SU-DHL-6 (cell line): Measurements from ENCODE around the gene CREG1.

Experiments used
- H2AFZ ChIP-seq: fragments of 200-600 bp; sonication (generic); 2 replicates; pipeline ENCODE4 v1.6.1; 2014; ENCODE audit warnings: low read depth, mild to moderate bottlenecking, moderate library complexity, mixed read lengths, antibody characterized with exemption, low read length; ENCODE audit not compliant: severe bottlenecking
- H3F3A ChIP-seq: fragments of 200-600 bp; shearing (Covaris generic); 2 replicates; pipeline ENCODE4 v1.6.0; 2016; ENCODE audit warnings: antibody characterized with exemption, mild to moderate bottlenecking; ENCODE audit not compliant: insufficient read depth
- H3K27ac ChIP-seq: fragments of 200-600 bp; sonication (generic); 2 replicates; pipeline ENCODE4 v1.5.1; 2016; ENCODE audit warnings: low read depth, mild to moderate bottlenecking, low read length, moderate library complexity, mixed read lengths
- H3K27me3 ChIP-seq: fragments of 200-600 bp; sonication (generic), shearing (Covaris generic); 2 replicates; pipeline ENCODE4 v1.6.0; 2014; ENCODE audit warnings: mild to moderate bottlenecking, low read length
- H3K36me3 ChIP-seq: fragments of 200-600 bp; sonication (generic); 2 replicates; pipeline ENCODE4 v1.6.1; 2014; ENCODE audit warnings: mild to moderate bottlenecking, low read length, mixed read lengths
- H3K4me2 ChIP-seq: fragments of 300-600, 200-600 bp; shearing (Covaris generic), sonication (generic); 2 replicates; pipeline ENCODE4 v1.6.0; 2014; ENCODE audit warnings: low read length, low read depth, mild to moderate bottlenecking; ENCODE audit not compliant: poor library complexity, severe bottlenecking
- H3K4me3 ChIP-seq: fragments of 200-600 bp; sonication (generic); 2 replicates; pipeline ENCODE4 v1.5.1; 2014; ENCODE audit warnings: antibody characterized with exemption, low read length, mild to moderate bottlenecking, mixed read lengths; ENCODE audit not compliant: insufficient read depth, poor library complexity, severe bottlenecking
- H3K79me2 ChIP-seq: fragments of 200-600 bp; sonication (generic); 2 replicates; pipeline ENCODE4 v1.6.1; 2014; ENCODE audit warnings: mild to moderate bottlenecking, low read length, moderate library complexity; ENCODE audit not compliant: insufficient read depth
- H3K9ac ChIP-seq: fragments of 200-600 bp; sonication (generic); 2 replicates; pipeline ENCODE4 v1.7.0; 2014; ENCODE audit warnings: mild to moderate bottlenecking, low read length
- H3K9me2 ChIP-seq: fragments of 200-600 bp; sonication (generic); replicated peaks from 2 replicates; pipeline ENCODE4 v1.6.1; 2014; ENCODE audit warnings: low read length; ENCODE audit not compliant: insufficient read depth
- H3K9me3 ChIP-seq: fragments of 200-600 bp; sonication (generic); 2 replicates; pipeline ENCODE4 v1.6.1; 2014; ENCODE audit warnings: low read length, mixed read lengths; ENCODE audit not compliant: insufficient read depth
- H4K20me1 ChIP-seq: fragments of 200-600 bp; sonication (generic); 2 replicates; pipeline ENCODE4 v1.6.1; 2014; ENCODE audit warnings: low read depth, mild to moderate bottlenecking, antibody characterized with exemption, low read length, moderate library complexity, mixed read lengths
- EZH2phosphoT487 ChIP-seq: fragments of 200-600 bp; sonication (generic), shearing (Covaris generic); conservative IDR thresholded peaks from 2 replicates; pipeline ENCODE4 v1.6.1; 2018; ENCODE audit warnings: mild to moderate bottlenecking, antibody characterized with exemption, low read length, moderate library complexity, mixed read lengths
- TF ChIP-seq, protein P1 (sequence below): fragments of 200-600 bp; sonication (generic); IDR thresholded peaks from one replicate; pipeline ENCODE4 v1.5.1; 2017; ENCODE audit warnings: antibody characterized with exemption, mild to moderate bottlenecking, low read length, moderate library complexity; ENCODE audit not compliant: insufficient read depth, poor library complexity, severe bottlenecking

Gene CREG1

GRCh38 chr1:167546935-167547334, 6.6 kb downstream of the CREG1 start:
- no peaks in the 10 kb centered on the region for H4K20me1 ChIP-seq
- no peak for TF ChIP-seq EZH2phosphoT487
- TF ChIP-seq, protein P1, sequence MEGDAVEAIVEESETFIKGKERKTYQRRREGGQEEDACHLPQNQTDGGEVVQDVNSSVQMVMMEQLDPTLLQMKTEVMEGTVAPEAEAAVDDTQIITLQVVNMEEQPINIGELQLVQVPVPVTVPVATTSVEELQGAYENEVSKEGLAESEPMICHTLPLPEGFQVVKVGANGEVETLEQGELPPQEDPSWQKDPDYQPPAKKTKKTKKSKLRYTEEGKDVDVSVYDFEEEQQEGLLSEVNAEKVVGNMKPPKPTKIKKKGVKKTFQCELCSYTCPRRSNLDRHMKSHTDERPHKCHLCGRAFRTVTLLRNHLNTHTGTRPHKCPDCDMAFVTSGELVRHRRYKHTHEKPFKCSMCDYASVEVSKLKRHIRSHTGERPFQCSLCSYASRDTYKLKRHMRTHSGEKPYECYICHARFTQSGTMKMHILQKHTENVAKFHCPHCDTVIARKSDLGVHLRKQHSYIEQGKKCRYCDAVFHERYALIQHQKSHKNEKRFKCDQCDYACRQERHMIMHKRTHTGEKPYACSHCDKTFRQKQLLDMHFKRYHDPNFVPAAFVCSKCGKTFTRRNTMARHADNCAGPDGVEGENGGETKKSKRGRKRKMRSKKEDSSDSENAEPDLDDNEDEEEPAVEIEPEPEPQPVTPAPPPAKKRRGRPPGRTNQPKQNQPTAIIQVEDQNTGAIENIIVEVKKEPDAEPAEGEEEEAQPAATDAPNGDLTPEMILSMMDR = no peak
- H3F3A ChIP-seq = no peaks in the 10 kb centered on the region
- H3K79me2 ChIP-seq = no peaks in the 10 kb centered on the region
- no peaks in the 10 kb centered on the region for H3K27me3 ChIP-seq
- H3K4me3 ChIP-seq = no peak overlapping the region
- no peaks in the 10 kb centered on the region for H3K9me2 ChIP-seq
- H2AFZ ChIP-seq = no peak overlapping the region
- H3K36me3 ChIP-seq = no peaks in the 10 kb centered on the region
- H3K9me3 ChIP-seq = no peaks in the 10 kb centered on the region
- H3K27ac ChIP-seq = no peak overlapping the region
- H3K4me2 ChIP-seq = no peak overlapping the region
- no peak overlapping the region for H3K9ac ChIP-seq

DNA sequence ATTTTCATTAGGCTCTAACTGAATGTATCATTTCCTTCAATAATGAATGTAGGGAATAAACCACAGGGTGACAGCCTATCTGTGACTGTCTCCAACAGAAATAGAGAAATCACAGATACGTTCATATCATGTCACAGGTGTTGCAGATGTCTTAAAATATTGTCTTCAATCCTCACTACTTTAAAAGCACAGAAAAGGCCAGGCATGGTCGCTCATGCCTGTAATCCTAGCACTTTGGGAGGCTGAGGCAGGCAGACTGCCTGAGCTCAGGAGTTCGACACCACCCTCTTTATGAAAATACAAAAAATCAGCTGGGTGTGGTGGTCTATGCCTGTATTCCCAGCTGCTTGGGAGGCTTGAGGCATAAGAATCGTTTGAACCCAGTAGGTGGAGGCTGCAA, 8.2 kb downstream of the CREG1 start:
- no peaks in the 10 kb centered on the region for H3F3A ChIP-seq
- no peaks in the 10 kb centered on the region for H3K27me3 ChIP-seq
- H3K27ac ChIP-seq = no peak overlapping the region
- H3K9ac ChIP-seq = no peak overlapping the region
- no peaks in the 10 kb centered on the region for H3K36me3 ChIP-seq
- H3K79me2 ChIP-seq = no peaks in the 10 kb centered on the region
- H4K20me1 ChIP-seq = no peaks in the 10 kb centered on the region
- TF ChIP-seq EZH2phosphoT487 = no peak
- TF ChIP-seq, protein P1 = no peak
- H3K4me2 ChIP-seq = no peak overlapping the region
- no peaks in the 10 kb centered on the region for H3K9me2 ChIP-seq
- no peaks in the 10 kb centered on the region for H3K9me3 ChIP-seq
- H2AFZ ChIP-seq = no peak overlapping the region
- no peak overlapping the region for H3K4me3 ChIP-seq

DNA sequence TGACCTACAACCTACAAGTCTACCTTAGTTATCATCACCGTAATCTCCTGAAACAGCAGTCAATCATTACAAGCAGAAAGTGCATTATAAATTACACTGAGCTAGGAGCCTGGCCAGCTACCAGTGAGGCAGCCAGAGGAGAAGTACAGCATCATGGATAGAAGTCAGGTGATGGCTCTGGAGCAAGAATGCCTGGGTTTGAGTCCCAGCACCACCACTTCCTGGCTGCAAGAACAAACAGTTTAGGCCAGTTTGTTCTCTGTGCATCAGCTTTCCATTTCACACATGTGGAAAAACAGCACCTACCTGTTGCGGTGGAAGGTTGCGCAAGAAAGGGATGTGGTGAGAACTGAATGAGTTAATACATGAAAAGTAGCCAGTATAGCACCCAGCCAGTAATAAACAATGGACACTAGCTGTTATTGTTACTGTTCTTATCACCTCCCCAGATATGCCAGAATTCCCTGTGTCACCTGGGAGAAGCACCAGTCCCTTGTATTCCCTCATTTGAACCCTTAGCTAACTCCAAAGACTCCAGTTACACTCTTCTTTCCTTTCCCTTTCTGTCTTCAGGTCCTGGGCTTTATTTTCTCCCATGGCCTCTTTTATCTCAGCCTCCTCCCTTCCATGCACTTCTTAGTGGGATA, 9.0 kb downstream of the CREG1 start:
- H3K36me3 ChIP-seq = no peaks in the 10 kb centered on the region

More for the DNA sequence above, 9.0 kb downstream of the CREG1 start:
- Histone ChIP-seq H3F3A (no peaks in the 10 kb centered on the region), H3K9me2 (no peaks in the 10 kb centered on the region), H3K9me3 (no peaks in the 10 kb centered on the region), H4K20me1 (no peaks in the 10 kb centered on the region), H3K27ac (no peak overlapping the region), H3K27me3 (no peaks in the 10 kb centered on the region), H3K4me3 (no peak overlapping the region), H3K4me2 (no peak overlapping the region), H2AFZ (no peak overlapping the region), H3K79me2 (no peaks in the 10 kb centered on the region), H3K9ac (no peak overlapping the region)
- TF ChIP-seq, protein P1 = no peak
- no peak for TF ChIP-seq EZH2phosphoT487
